SU-DHL-6 (cell line): ENCODE measurements around the gene SLC5A6.
A peak's percentile ranks its signal among the peaks of the same experiment; 100 is the strongest.

Experiments used
- H2AFZ ChIP-seq: fragments of 200-600 bp; sonication (generic); 2 replicates; pipeline ENCODE4 v1.6.1; 2014; ENCODE audit warnings: low read depth, mild to moderate bottlenecking, moderate library complexity, mixed read lengths, antibody characterized with exemption, low read length; ENCODE audit not compliant: severe bottlenecking
- H3F3A ChIP-seq: fragments of 200-600 bp; shearing (Covaris generic); 2 replicates; pipeline ENCODE4 v1.6.0; 2016; ENCODE audit warnings: antibody characterized with exemption, mild to moderate bottlenecking; ENCODE audit not compliant: insufficient read depth
- H3K27ac ChIP-seq: fragments of 200-600 bp; sonication (generic); 2 replicates; pipeline ENCODE4 v1.5.1; 2016; ENCODE audit warnings: low read depth, mild to moderate bottlenecking, low read length, moderate library complexity, mixed read lengths
- H3K27me3 ChIP-seq: fragments of 200-600 bp; sonication (generic), shearing (Covaris generic); 2 replicates; pipeline ENCODE4 v1.6.0; 2014; ENCODE audit warnings: mild to moderate bottlenecking, low read length
- H3K36me3 ChIP-seq: fragments of 200-600 bp; sonication (generic); 2 replicates; pipeline ENCODE4 v1.6.1; 2014; ENCODE audit warnings: mild to moderate bottlenecking, low read length, mixed read lengths
- H3K4me2 ChIP-seq: fragments of 300-600, 200-600 bp; shearing (Covaris generic), sonication (generic); 2 replicates; pipeline ENCODE4 v1.6.0; 2014; ENCODE audit warnings: low read length, low read depth, mild to moderate bottlenecking; ENCODE audit not compliant: poor library complexity, severe bottlenecking
- H3K4me3 ChIP-seq: fragments of 200-600 bp; sonication (generic); 2 replicates; pipeline ENCODE4 v1.5.1; 2014; ENCODE audit warnings: antibody characterized with exemption, low read length, mild to moderate bottlenecking, mixed read lengths; ENCODE audit not compliant: insufficient read depth, poor library complexity, severe bottlenecking
- H3K79me2 ChIP-seq: fragments of 200-600 bp; sonication (generic); 2 replicates; pipeline ENCODE4 v1.6.1; 2014; ENCODE audit warnings: mild to moderate bottlenecking, low read length, moderate library complexity; ENCODE audit not compliant: insufficient read depth
- H3K9ac ChIP-seq: fragments of 200-600 bp; sonication (generic); 2 replicates; pipeline ENCODE4 v1.7.0; 2014; ENCODE audit warnings: mild to moderate bottlenecking, low read length
- H3K9me2 ChIP-seq: fragments of 200-600 bp; sonication (generic); replicated peaks from 2 replicates; pipeline ENCODE4 v1.6.1; 2014; ENCODE audit warnings: low read length; ENCODE audit not compliant: insufficient read depth
- H3K9me3 ChIP-seq: fragments of 200-600 bp; sonication (generic); 2 replicates; pipeline ENCODE4 v1.6.1; 2014; ENCODE audit warnings: low read length, mixed read lengths; ENCODE audit not compliant: insufficient read depth
- H4K20me1 ChIP-seq: fragments of 200-600 bp; sonication (generic); 2 replicates; pipeline ENCODE4 v1.6.1; 2014; ENCODE audit warnings: low read depth, mild to moderate bottlenecking, antibody characterized with exemption, low read length, moderate library complexity, mixed read lengths
- EZH2phosphoT487 ChIP-seq: fragments of 200-600 bp; sonication (generic), shearing (Covaris generic); conservative IDR thresholded peaks from 2 replicates; pipeline ENCODE4 v1.6.1; 2018; ENCODE audit warnings: mild to moderate bottlenecking, antibody characterized with exemption, low read length, moderate library complexity, mixed read lengths
- TF ChIP-seq, protein P1 (sequence below): fragments of 200-600 bp; sonication (generic); IDR thresholded peaks from one replicate; pipeline ENCODE4 v1.5.1; 2017; ENCODE audit warnings: antibody characterized with exemption, mild to moderate bottlenecking, low read length, moderate library complexity; ENCODE audit not compliant: insufficient read depth, poor library complexity, severe bottlenecking

SLC5A6 gene

DNA sequence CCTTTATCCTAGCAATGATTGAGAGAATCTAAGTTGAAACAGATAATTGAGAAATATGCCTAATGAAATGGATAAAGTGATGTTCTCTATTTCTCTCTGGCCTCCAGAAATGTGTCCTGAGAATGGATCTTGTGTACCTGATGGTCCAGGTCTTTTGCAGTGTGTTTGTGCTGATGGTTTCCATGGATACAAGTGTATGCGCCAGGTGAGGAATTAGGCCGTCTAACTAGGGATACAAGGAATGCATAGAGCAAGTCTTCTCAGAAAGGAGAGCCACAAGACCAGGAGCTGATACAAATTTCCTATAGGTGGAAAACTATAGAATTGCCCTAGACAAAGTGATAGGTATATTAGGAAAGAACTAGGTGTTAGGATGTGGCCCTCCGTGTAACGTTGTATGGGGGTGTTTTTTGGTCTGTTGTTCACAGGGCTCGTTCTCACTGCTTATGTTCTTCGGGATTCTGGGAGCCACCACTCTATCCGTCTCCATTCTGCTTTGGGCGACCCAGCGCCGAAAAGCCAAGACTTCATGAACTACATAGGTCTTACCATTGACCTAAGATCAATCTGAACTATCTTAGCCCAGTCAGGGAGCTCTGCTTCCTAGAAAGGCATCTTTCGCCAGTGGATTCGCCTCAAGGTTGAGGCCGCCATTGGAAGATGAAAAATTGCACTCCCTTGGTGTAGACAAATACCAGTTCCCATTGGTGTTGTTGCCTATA is 4.5 kb upstream of the SLC5A6 start:
- Histone ChIP-seq H3K4me3 (peak overlapping the region; percentile 70), H2AFZ (peak overlapping the region; percentile 58), H3K27ac (peak overlapping the region; percentile 64), H3K4me2 (peak overlapping the region; percentile 82), H4K20me1 (no peaks in the 10 kb centered on the region), H3K79me2 (peaks cover 42% of the 10 kb centered on the region), H3K9ac (peak overlapping the region; percentile 92), H3F3A (peaks cover 10% of the 10 kb centered on the region; the same call in 1 of the 2 replicates), H3K36me3 (peaks cover 16% of the 10 kb centered on the region), H3K27me3 (no peaks in the 10 kb centered on the region), H3K9me3 (no peaks in the 10 kb centered on the region), H3K9me2 (no peaks in the 10 kb centered on the region)
- no peak for TF ChIP-seq EZH2phosphoT487
- TF ChIP-seq, protein P1, sequence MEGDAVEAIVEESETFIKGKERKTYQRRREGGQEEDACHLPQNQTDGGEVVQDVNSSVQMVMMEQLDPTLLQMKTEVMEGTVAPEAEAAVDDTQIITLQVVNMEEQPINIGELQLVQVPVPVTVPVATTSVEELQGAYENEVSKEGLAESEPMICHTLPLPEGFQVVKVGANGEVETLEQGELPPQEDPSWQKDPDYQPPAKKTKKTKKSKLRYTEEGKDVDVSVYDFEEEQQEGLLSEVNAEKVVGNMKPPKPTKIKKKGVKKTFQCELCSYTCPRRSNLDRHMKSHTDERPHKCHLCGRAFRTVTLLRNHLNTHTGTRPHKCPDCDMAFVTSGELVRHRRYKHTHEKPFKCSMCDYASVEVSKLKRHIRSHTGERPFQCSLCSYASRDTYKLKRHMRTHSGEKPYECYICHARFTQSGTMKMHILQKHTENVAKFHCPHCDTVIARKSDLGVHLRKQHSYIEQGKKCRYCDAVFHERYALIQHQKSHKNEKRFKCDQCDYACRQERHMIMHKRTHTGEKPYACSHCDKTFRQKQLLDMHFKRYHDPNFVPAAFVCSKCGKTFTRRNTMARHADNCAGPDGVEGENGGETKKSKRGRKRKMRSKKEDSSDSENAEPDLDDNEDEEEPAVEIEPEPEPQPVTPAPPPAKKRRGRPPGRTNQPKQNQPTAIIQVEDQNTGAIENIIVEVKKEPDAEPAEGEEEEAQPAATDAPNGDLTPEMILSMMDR: no peak

DNA sequence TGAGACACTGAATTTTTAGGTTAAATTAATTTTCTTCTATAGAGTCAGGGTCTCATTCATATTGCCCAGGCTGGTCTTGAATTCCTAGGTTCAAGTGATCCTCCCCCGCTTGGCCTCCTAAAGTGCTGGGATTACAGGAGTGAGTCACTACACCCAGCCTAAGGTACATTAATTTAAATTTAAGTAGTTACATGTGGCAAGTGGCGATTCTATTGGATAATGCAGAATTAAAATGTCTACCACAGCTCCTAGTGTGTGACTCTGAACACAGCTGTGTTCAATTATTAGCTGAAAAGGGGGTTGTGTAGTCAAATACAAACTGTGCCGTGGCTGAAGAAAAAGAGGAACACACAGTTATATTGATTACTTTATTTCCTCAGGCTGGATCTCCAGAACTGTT is 2.9 kb upstream of the SLC5A6 start:
- H3K79me2 ChIP-seq: peaks cover 29% of the 10 kb centered on the region
- no peak overlapping the region for H3K9ac ChIP-seq
- H3K4me3 ChIP-seq: no peak overlapping the region
- no peaks in the 10 kb centered on the region for H4K20me1 ChIP-seq
- no peak overlapping the region for H2AFZ ChIP-seq
- H3K9me2 ChIP-seq: no peaks in the 10 kb centered on the region
- no peak for TF ChIP-seq EZH2phosphoT487
- H3K27me3 ChIP-seq: no peaks in the 10 kb centered on the region
- peaks cover 6% of the 10 kb centered on the region for H3K36me3 ChIP-seq
- no peak overlapping the region for H3K27ac ChIP-seq
- H3K9me3 ChIP-seq: no peaks in the 10 kb centered on the region
- peaks cover 13% of the 10 kb centered on the region; the same call in 1 of the 2 replicates for H3F3A ChIP-seq
- H3K4me2 ChIP-seq: no peak overlapping the region

DNA sequence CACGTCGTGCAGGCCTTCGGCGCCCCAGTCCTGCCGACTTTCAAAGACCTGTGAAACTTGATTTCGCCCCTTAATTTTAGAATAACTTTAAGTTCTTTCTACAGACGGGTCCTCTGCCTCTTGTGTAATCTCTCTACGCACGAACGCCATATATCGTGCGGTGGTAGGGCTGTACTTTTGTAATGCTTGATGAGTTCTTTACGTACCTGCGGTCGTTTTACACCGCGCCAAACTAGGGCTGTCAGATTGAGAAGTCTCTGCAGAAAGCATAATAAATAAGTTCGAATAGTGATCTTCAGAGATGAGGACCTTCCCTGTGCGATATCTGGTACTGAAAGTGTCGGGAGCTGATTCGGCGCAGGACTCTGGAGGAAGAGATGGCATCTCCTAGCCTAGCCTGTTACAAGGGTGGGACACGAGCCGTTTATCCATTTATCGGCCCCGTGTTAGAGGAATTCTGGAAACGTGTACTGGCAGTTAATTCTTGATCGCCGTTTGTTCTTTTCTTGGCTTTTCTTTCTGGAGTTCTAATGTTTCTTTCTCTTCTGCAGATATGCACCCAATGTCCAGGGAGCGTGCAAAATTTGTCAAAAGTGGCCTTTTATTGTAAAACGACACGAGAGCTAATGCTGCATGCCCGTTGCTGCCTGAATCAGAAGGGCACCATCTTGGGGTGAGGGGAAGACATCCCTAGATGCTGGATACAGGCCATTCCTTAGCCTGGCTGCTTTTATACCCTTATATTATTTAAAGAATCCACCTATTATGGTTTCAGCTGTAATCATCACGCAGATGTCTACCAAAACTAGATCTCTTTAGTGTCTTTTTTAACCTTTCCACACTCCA is 781 bp upstream of the SLC5A6 start:
- Histone ChIP-seq H3K4me3 (peak overlapping the region; percentile 71), H3K9me2 (no peaks in the 10 kb centered on the region), H3K79me2 (peaks cover 12% of the 10 kb centered on the region), H3F3A (peaks cover 16% of the 10 kb centered on the region; the same call in 1 of the 2 replicates), H3K27ac (peak overlapping the region; percentile 83), H4K20me1 (no peaks in the 10 kb centered on the region), H3K27me3 (no peaks in the 10 kb centered on the region), H3K9me3 (no peaks in the 10 kb centered on the region), H3K36me3 (peaks cover 3% of the 10 kb centered on the region; the same call in 1 of the 2 replicates), H3K4me2 (peak overlapping the region; percentile 83), H2AFZ (peak overlapping the region; percentile 36), H3K9ac (peak overlapping the region; percentile 88)
- TF ChIP-seq, protein P1: no peak
- TF ChIP-seq EZH2phosphoT487: no peak
